ENCODE measurements around the gene TCF23.

The TCF23 gene

GRCh38 chr2:27177441-27178351 lies 28.9 kb downstream of the TCF23 start:
- Mint-ChIP-seq H3K4me1 (no peaks in the 10 kb centered on the region), H3K4me3 (no peak overlapping the region), H3K9me3 (no peaks in the 10 kb centered on the region), H3K27ac (no peak overlapping the region), H3K36me3 (ENCODE audit: low read depth) (no peaks in the 10 kb centered on the region), H3K27me3 (ENCODE audit: low read depth) (peaks cover 17% of the 10 kb centered on the region)
- no peak for TF ChIP-seq CTCF (IDR thresholded peaks at IDR 0.05; ENCODE audit: unreplicated experiment in 3 of 3)

DNA sequence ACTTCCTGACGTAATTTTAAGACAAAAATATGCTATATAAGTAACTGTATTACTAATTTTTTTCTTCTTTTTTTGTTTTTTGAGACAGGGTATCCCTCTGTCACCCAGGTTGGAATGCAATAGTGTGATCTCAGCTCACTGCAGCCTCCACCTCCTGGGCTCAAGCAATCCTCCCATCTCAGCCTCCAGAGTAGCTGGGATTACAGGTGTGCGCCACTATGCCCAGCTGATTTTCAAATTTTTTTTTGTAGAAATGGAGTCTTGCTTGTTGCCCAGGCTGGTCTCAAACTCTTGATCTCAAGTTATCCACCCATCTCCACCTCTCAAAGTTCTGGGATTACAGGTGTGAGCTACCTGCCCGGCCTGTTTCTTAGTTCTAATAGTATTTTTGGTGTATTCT lies 29.7 kb downstream of the TCF23 start:
- H3K36me3 Mint-ChIP-seq (ENCODE audit: low read depth), result no peaks in the 10 kb centered on the region
- TF ChIP-seq CTCF (IDR thresholded peaks at IDR 0.05; ENCODE audit: unreplicated experiment in 3 of 3), result no peak
- no peak overlapping the region for H3K4me3 Mint-ChIP-seq
- H3K4me1 Mint-ChIP-seq, result no peaks in the 10 kb centered on the region
- no peaks in the 10 kb centered on the region for H3K9me3 Mint-ChIP-seq
- H3K27ac Mint-ChIP-seq, result no peak overlapping the region
- peaks cover 17% of the 10 kb centered on the region for H3K27me3 Mint-ChIP-seq (ENCODE audit: low read depth)

DNA sequence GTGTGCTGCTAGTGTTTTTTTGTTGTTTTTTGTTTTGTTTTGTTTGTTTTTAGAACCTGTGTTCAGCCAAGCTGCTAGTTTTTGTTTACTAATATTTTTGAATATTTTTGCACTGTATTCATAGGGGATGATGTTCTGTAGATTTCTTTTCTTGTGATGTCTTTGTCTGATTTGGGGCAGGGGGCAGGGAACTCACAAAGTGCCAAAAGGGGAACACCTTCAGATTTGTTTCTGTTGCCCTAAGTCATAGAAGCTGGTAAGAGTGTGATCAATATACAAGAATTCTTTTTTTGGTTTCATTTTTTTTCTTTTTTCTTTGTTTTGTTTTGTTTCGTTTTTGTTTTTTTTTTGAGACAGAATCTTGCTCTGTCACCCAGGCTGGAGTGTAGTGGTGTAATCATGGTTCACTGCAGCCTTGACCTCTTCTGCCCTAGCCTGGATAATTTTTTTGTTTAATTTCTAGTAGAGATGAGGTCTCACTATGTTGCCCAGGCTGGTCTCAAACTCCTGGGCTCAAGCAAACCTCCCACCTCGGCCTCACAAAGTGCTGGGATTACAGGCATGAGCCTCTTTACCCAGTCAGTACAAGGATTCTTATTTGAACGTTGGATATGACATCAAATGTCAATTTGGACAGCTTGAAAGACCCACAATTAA lies 30.7 kb downstream of the TCF23 start:
- Mint-ChIP-seq H3K4me3 (no peak overlapping the region), H3K9me3 (no peaks in the 10 kb centered on the region), H3K27me3 (ENCODE audit: low read depth) (peaks cover 17% of the 10 kb centered on the region), H3K36me3 (ENCODE audit: low read depth) (no peaks in the 10 kb centered on the region), H3K4me1 (no peaks in the 10 kb centered on the region), H3K27ac (no peak overlapping the region)
- TF ChIP-seq CTCF (IDR thresholded peaks at IDR 0.05; ENCODE audit: unreplicated experiment in 3 of 3), result no peak

GRCh38 chr2:27182346-27182745 lies 33.5 kb downstream of the TCF23 start:
- Mint-ChIP-seq H3K4me1 (no peaks in the 10 kb centered on the region), H3K9me3 (no peaks in the 10 kb centered on the region), H3K4me3 (no peak overlapping the region), H3K27ac (no peak overlapping the region), H3K27me3 (ENCODE audit: low read depth) (peaks cover 12% of the 10 kb centered on the region), H3K36me3 (ENCODE audit: low read depth) (no peaks in the 10 kb centered on the region)
- TF ChIP-seq CTCF (IDR thresholded peaks at IDR 0.05; ENCODE audit: unreplicated experiment in 3 of 3), result no peak

DNA sequence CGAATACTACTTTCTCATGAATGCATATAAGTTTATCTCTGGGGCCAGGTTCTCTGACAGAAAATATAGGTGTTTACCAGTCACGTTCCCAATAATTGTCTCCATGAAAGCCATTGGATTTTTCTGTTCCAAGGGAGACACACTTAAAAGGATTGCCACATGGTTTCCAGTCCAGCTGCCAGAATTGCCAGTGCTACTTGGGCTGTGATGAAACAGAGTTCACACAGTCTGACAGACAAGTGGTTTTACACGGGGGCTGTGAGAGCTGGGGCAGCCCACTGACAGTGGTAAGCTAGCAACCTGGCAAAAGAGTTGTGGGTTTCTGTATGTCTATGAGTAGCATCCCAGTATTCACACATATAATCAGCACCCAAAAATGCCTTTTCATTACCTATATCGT lies 35.3 kb downstream of the TCF23 start:
- Mint-ChIP-seq H3K4me3 (no peak overlapping the region), H3K36me3 (ENCODE audit: low read depth) (no peaks in the 10 kb centered on the region), H3K27ac (no peak overlapping the region), H3K9me3 (no peaks in the 10 kb centered on the region), H3K4me1 (no peaks in the 10 kb centered on the region), H3K27me3 (ENCODE audit: low read depth) (peaks cover 15% of the 10 kb centered on the region)
- no peak for TF ChIP-seq CTCF (IDR thresholded peaks at IDR 0.05; ENCODE audit: unreplicated experiment in 3 of 3)

Data from nephron (organoid).